H9 (cell line): Measurements from ENCODE around the gene LRCH1. TPM values are rescaled to one million over a fixed set of nuclear protein-coding genes. Genes with fewer than 3 reads are reported as not detected.

Source experiments
- DNase-seq: peaks from one replicate; pipeline ENCODE4 v3.0.0-alpha.2; 2017
- H2AFZ ChIP-seq: one replicate; pipeline ENCODE4 v1.6.1; 2013; ENCODE audit warnings: mild to moderate bottlenecking, low read length, control low read depth, moderate library complexity
- H2AK5ac ChIP-seq: 2 replicates; pipeline ENCODE4 v1.6.1; 2013; ENCODE audit warnings: low read length, control low read depth, mixed read lengths; ENCODE audit not compliant: insufficient read length
- H2BK120ac ChIP-seq: one replicate; pipeline ENCODE4 v1.6.1; 2013; ENCODE audit warnings: low read depth, mild to moderate bottlenecking, low read length, control low read depth, inconsistent platforms; ENCODE audit not compliant: poor library complexity, severe bottlenecking
- H2BK12ac ChIP-seq: 2 replicates; pipeline ENCODE4 v1.6.1; 2013; ENCODE audit warnings: low read length, control low read depth, mixed read lengths, low read depth; ENCODE audit not compliant: insufficient read length
- H2BK15ac ChIP-seq: 2 replicates; pipeline ENCODE4 v1.6.1; 2013; ENCODE audit warnings: low read depth, low read length, control low read depth
- H2BK20ac ChIP-seq: one replicate; pipeline ENCODE4 v1.6.1; 2013; ENCODE audit warnings: low read depth, mild to moderate bottlenecking, low read length, control low read depth, inconsistent platforms; ENCODE audit not compliant: poor library complexity, severe bottlenecking
- H2BK5ac ChIP-seq: 2 replicates; pipeline ENCODE4 v1.6.1; 2013; ENCODE audit warnings: low read length, control low read depth, mixed read lengths; ENCODE audit not compliant: insufficient read length
- H3K14ac ChIP-seq: 2 replicates; pipeline ENCODE4 v1.6.1; 2013; ENCODE audit warnings: low read length, control low read depth; ENCODE audit not compliant: insufficient read depth
- H3K18ac ChIP-seq: 2 replicates; pipeline ENCODE4 v1.6.1; 2013; ENCODE audit warnings: low read depth, mild to moderate bottlenecking, mixed read lengths, low read length, control low read depth; ENCODE audit not compliant: insufficient read length
- H3K23ac ChIP-seq: 2 replicates; pipeline ENCODE4 v1.6.1; 2013; ENCODE audit warnings: low read length, control low read depth, mixed read lengths, low read depth; ENCODE audit not compliant: insufficient read length
- H3K23me2 ChIP-seq: 2 replicates; pipeline ENCODE4 v1.6.1; 2013; ENCODE audit warnings: low read depth, mild to moderate bottlenecking, mixed read lengths, low read length, control low read depth; ENCODE audit not compliant: insufficient read length, poor library complexity, severe bottlenecking
- H3K27ac ChIP-seq: 2 replicates; pipeline ENCODE4 v1.5.1; 2013; ENCODE audit warnings: low read length, control low read depth, mixed read lengths, low read depth; ENCODE audit not compliant: insufficient read length
- H3K27me3 ChIP-seq: 2 replicates; pipeline ENCODE4 v1.6.1; 2013; ENCODE audit warnings: low read length, control low read depth, inconsistent platforms; ENCODE audit not compliant: insufficient read depth
- H3K4ac ChIP-seq: 2 replicates; pipeline ENCODE4 v1.6.1; 2013; ENCODE audit warnings: low read depth, mild to moderate bottlenecking, control low read depth, inconsistent platforms, low read length, moderate library complexity
- H3K4me1 ChIP-seq: 2 replicates; pipeline ENCODE4 v1.6.1; 2013; ENCODE audit warnings: low read length, control low read depth, inconsistent platforms; ENCODE audit not compliant: insufficient read depth
- H3K4me2 ChIP-seq: 2 replicates; pipeline ENCODE4 v1.6.1; 2013; ENCODE audit warnings: low read length, control low read depth, mixed read lengths; ENCODE audit not compliant: insufficient read length, insufficient read depth
- H3K56ac ChIP-seq: 2 replicates; pipeline ENCODE4 v1.6.1; 2013; ENCODE audit warnings: low read depth, mild to moderate bottlenecking, mixed read lengths, low read length, control low read depth; ENCODE audit not compliant: insufficient read length
- H3K79me1 ChIP-seq: 2 replicates; pipeline ENCODE4 v1.6.1; 2013; ENCODE audit warnings: low read depth, mild to moderate bottlenecking, moderate library complexity, low read length, control low read depth, inconsistent platforms; ENCODE audit not compliant: insufficient read depth, poor library complexity, severe bottlenecking
- H3K79me2 ChIP-seq: 2 replicates; pipeline ENCODE4 v1.6.1; 2013; ENCODE audit warnings: low read length, control low read depth, inconsistent platforms; ENCODE audit not compliant: insufficient read depth
- H3K9ac ChIP-seq: 2 replicates; pipeline ENCODE4 v1.6.1; 2013; ENCODE audit warnings: low read length, control low read depth, mixed read lengths; ENCODE audit not compliant: insufficient read length; ENCODE audit errors: extremely low read depth
- H3K9me3 ChIP-seq: one replicate; pipeline ENCODE4 v1.6.1; 2013; ENCODE audit warnings: low read depth, low read length, inconsistent platforms; ENCODE audit not compliant: control insufficient read depth
- H3T11ph ChIP-seq: one replicate; pipeline ENCODE4 v1.6.1; 2013; ENCODE audit warnings: mild to moderate bottlenecking, low read length, control low read depth, inconsistent platforms
- H4K20me1 ChIP-seq: one replicate; pipeline ENCODE4 v1.6.1; 2013; ENCODE audit not compliant: control insufficient read depth, insufficient read length, insufficient read depth
- H4K5ac ChIP-seq: 2 replicates; pipeline ENCODE4 v1.6.1; 2013; ENCODE audit warnings: low read depth, mild to moderate bottlenecking, mixed read lengths, low read length, control low read depth; ENCODE audit not compliant: insufficient read length
- H4K8ac ChIP-seq: replicated peaks from 2 replicates; pipeline ENCODE4 v1.6.1; 2013; ENCODE audit warnings: low read length, control low read depth, mixed read lengths, low read depth; ENCODE audit not compliant: insufficient read length
- H4K91ac ChIP-seq: 2 replicates; pipeline ENCODE4 v1.6.1; 2013; ENCODE audit warnings: low read depth, mild to moderate bottlenecking, moderate library complexity, mixed read lengths, low read length, control low read depth; ENCODE audit not compliant: insufficient read length
- H3K27ac Mint-ChIP-seq, 3 experiments: 2 replicates in 2 of 3; 3 replicates in 1 of 3; pipeline ENCODE4 v1.8.0; 2020 to 2021; ENCODE audit warnings: mixed read lengths in 3 of 3, mild to moderate bottlenecking in 1 of 3, moderate library complexity in 1 of 3
- H3K27me3 Mint-ChIP-seq: 2 replicates; pipeline ENCODE4 v1.8.0; 2021; ENCODE audit warnings: low read depth, mild to moderate bottlenecking, moderate library complexity, mixed read lengths
- H3K36me3 Mint-ChIP-seq, 3 experiments: 2 replicates in 2 of 3; 3 replicates in 1 of 3; pipeline ENCODE4 v1.8.0; 2020 to 2021; ENCODE audit warnings: low read depth in 3 of 3, mixed read lengths in 3 of 3; ENCODE audit not compliant: insufficient read depth in 1 of 3
- H3K4me1 Mint-ChIP-seq, 2 experiments: 2 replicates each; pipeline ENCODE4 v1.8.0; 2020; ENCODE audit warnings: mixed read lengths in 2 of 2
- H3K4me3 Mint-ChIP-seq, 2 experiments: 2 replicates in 1 of 2; 3 replicates in 1 of 2; pipeline ENCODE4 v1.8.0; 2020 to 2021; ENCODE audit warnings: mild to moderate bottlenecking in 2 of 2, mixed read lengths in 2 of 2, moderate library complexity in 1 of 2
- H3K9me3 Mint-ChIP-seq, 2 experiments: 2 replicates in 1 of 2; 3 replicates in 1 of 2; pipeline ENCODE4 v1.8.0; 2020; ENCODE audit warnings: mild to moderate bottlenecking in 2 of 2, mixed read lengths in 2 of 2, moderate library complexity in 1 of 2
- WGBS: extraction: QIAGEN DNeasy Blood & Tissue Kit; methylation state at CpG from one replicate; pipeline ENCODE4 v1.1.7; 2013; ENCODE audit warnings: missing lambda C conversion rate, low lambda C conversion rate, mixed read lengths; ENCODE audit not compliant: insufficient read length; ENCODE audit errors: extremely low coverage; 5-methylcytosine and 5-hydroxymethylcytosine counted together
- total RNA-seq: library from RNA; stranded (reverse); gene quantifications from 2 replicates; pipeline ENCODE4 v1.2.1, GENCODE V29; 2021
- TF ChIP-seq, protein P1 (sequence below): fragments of 200-600 bp; sonication (generic); conservative IDR thresholded peaks from 3 replicates; pipeline ENCODE4 v1.8.0; 2021; ENCODE audit warnings: antibody characterized with exemption, mild to moderate bottlenecking

The LRCH1 gene
- total RNA-seq, 1 experiment from 2014 or later: 8.0 TPM

DNA sequence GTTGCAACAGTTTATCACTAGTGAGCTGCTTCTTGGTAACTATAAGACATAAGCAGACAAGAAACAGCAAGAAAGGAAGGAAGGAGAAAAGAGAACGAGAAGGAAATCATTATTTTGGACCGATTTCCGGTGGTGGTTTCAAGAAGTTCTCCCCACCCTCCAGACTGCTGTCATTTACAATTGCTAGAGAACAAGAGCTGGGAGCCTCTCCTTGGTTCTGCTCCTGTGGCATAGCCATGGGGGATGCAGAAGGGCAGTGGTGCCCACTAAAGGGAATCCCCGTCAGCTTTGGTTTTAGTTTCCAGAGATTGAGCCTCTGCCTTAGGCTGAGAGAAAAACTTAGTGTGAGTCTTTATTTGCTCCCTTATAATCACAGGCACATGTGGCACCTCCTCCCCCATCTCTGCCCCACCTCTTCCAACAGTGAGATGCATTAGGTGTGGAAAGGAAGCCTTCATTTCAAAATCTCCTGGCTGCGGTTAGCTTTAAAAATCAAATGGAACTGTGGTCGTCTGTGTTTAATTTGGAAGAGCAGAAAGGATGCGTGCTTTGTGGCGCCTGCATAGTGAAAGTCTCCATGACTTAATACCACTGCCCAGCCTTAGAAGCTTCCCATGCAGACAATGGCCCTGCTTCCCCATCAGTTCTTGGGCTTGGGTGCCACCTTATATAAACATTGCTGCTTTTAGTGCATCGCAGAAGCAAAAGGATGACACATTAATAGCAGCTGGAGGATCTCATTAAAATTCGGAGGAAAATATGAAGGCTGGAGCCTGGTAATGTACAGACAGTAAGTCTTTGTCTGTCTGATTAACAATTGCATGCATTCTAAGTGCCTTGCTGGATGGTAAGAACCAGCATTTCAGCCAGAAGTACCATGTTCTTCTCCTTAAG lies 25.0 kb downstream of the LRCH1 start:
- no peak overlapping the region for H3K56ac ChIP-seq
- no CpG with 5 or more reads among the region's 10 CpGs for WGBS
- TF ChIP-seq, protein P1, sequence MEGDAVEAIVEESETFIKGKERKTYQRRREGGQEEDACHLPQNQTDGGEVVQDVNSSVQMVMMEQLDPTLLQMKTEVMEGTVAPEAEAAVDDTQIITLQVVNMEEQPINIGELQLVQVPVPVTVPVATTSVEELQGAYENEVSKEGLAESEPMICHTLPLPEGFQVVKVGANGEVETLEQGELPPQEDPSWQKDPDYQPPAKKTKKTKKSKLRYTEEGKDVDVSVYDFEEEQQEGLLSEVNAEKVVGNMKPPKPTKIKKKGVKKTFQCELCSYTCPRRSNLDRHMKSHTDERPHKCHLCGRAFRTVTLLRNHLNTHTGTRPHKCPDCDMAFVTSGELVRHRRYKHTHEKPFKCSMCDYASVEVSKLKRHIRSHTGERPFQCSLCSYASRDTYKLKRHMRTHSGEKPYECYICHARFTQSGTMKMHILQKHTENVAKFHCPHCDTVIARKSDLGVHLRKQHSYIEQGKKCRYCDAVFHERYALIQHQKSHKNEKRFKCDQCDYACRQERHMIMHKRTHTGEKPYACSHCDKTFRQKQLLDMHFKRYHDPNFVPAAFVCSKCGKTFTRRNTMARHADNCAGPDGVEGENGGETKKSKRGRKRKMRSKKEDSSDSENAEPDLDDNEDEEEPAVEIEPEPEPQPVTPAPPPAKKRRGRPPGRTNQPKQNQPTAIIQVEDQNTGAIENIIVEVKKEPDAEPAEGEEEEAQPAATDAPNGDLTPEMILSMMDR: no peak
- no peak overlapping the region for H4K5ac ChIP-seq
- no peaks in the 10 kb centered on the region for H3K27me3 ChIP-seq
- no peaks in the 10 kb centered on the region for H3K23me2 ChIP-seq
- no peak overlapping the region for H2BK5ac ChIP-seq
- H2AK5ac ChIP-seq: no peak overlapping the region
- no peaks in the 10 kb centered on the region for H4K20me1 ChIP-seq
- no peak overlapping the region for H4K91ac ChIP-seq
- H2BK15ac ChIP-seq: no peak overlapping the region
- no peaks in the 10 kb centered on the region for H3K79me2 ChIP-seq
- Mint-ChIP-seq H3K36me3 (no peaks in the 10 kb centered on the region), H3K4me3 (no peak overlapping the region), H3K27me3 (no peaks in the 10 kb centered on the region), H3K4me1 (peaks cover 7 to 13% of the 10 kb centered on the region in 2 experiments; a peak in 1 of 4 replicates), H3K27ac (no peak overlapping the region), H3K9me3 (no peaks in the 10 kb centered on the region)
- no peak overlapping the region for H3T11ph ChIP-seq
- H3K9ac ChIP-seq: no peak overlapping the region
- no peak overlapping the region for H3K4me2 ChIP-seq
- H3K18ac ChIP-seq: no peak overlapping the region
- H3K4ac ChIP-seq: no peak overlapping the region
- no peak overlapping the region for H3K27ac ChIP-seq
- no peak overlapping the region for H2BK12ac ChIP-seq
- no peak overlapping the region for H3K14ac ChIP-seq
- no peak overlapping the region for H4K8ac ChIP-seq
- no peak overlapping the region for H2AFZ ChIP-seq
- H2BK20ac ChIP-seq: no peak overlapping the region
- no peaks in the 10 kb centered on the region for H3K79me1 ChIP-seq
- no peak for DNase-seq
- no peaks in the 10 kb centered on the region for H3K4me1 ChIP-seq
- H2BK120ac ChIP-seq: no peak overlapping the region
- H3K9me3 ChIP-seq: no peaks in the 10 kb centered on the region
- H3K23ac ChIP-seq: no peak overlapping the region
